ENCODE data around the gene DPP7.
A peak's percentile ranks its signal among the peaks of the same experiment; 100 is the strongest.

The DPP7 gene

DNA sequence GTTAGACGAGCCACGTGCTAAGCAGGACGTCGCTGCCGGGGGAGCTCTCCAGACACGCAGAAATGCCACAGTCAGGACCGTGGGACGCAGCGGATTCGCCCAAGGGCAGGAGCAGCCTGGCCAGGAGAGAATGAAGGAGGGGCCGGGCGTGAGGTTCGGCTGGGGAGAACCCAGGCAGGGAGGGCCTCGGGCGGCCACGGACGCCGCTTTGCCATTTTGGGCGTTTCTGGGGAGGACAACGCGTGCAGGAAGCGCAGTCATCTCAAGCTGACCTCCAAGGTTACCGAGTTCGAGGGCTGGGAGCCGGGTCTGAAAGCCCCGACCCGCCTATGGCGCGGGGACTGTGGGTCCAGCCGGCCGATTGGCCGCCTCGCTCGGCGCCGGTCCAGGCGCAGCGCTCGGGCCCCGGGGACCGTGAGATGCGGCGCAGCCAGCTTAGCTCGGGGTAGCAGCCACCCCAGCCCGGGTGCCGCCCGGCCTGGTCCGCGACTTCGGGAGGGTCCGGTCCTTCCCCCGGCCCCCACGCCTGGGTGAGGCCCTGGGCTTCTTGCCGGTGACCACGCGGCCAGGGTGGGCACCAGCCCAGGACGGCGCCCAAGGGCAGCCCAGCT lies 28.5 kb downstream of the DPP7 start:
- DNase-seq, result no peak

DNA sequence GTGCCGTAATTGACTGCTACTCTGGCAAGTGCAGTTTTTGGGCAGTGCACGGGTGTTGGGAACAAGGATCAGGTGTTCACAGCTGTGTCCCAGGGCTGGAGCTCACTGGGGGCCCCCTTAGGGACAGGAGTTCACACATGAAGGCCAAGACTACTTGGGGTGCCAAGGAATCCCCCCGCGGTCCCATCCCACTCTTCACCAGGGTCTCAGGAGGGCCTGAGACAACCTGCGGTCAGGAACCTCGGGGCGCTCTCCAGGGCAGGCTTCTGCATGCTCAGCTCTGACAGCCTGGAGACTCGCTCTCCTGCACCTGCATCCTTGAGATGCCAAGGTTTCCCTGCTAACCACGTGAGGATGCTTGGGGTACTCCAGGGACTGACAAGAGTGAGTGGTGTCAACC lies 30.0 kb downstream of the DPP7 start:
- DNase-seq, result no peak

DNA sequence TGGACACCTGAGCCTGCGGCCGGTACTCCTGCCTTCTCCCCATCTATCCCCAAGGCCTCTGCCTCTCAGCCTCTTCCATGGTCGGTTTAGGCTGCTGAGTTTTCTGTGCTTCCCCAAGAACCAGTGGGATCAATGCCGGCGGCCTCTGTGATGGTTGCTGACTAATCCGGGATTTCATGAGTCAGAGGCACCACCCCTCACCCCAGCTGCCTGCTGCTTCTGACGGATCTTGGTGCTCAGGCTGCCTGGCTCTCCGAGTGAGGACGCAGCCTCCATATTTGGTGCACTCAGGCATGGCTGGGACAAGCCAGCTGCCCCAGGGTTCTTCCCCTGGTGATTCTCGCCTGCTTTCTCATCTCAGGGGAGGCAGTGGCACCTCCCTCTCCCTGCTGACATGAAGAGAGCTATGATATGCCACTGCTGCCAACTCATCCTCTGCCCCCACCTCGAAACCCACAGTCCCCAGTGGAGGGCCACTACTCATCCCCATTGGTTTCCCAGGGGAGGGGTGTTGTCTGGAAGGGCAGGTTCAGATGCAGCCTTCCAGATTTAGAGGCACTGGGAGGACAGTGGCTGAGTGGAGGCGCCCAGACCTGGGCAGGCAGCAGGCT lies 31.0 kb downstream of the DPP7 start:
- DNase-seq, result no peak

DNA sequence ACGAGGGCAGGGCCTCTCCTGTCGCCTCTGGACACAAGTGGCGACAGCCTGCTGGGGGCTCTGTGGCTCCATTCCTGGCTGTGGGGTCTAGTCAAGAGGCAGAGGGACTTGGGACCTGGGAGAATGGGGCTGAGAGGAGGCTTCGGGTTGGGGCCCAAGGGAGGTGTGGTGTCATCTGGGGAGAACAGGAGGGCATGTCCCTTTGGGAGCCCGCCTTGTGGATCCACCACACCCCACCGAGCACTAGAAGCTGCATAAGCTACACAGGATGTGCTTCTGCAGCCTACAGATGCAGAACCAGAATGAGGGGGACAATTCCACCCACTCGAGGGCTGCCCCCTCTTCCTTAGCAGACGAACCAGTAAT lies 31.6 kb downstream of the DPP7 start:
- DNase-seq, result no peak

DNA sequence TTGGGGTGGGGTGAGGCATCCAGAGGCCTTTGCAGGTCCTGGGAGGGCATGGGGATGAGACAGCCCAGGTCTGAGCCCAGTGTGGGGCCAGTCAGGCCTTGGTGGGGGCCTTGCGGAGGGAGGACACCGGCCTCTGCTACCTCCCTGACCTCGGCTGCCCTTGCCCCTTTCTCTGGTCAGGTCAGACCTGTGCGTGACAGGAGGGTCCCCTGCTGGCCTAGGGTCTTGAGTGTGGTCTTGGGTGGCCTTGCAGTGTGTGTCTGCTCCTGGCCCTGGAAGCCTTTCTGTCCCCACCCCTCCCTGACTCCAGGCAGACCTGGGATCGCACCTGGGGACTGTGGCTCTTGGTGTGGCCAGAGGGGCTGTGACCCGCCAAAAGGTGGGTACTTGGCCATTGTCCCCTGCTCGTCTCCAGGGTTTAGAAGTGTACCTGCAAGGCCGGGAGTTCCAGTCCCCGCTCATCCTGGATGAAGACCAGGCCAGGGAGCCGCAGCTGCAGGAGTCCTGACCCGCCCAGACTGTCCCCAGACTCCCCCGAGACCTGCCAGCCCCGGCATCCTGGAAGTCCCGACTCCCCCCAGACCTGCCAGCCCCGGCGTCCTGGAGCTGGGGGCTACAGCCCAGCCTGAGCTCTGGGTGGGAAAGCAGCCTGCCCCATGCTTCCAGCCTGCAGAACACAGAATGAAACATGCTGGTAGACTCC lies 32.2 kb downstream of the DPP7 start:
- no peak for DNase-seq

DNA sequence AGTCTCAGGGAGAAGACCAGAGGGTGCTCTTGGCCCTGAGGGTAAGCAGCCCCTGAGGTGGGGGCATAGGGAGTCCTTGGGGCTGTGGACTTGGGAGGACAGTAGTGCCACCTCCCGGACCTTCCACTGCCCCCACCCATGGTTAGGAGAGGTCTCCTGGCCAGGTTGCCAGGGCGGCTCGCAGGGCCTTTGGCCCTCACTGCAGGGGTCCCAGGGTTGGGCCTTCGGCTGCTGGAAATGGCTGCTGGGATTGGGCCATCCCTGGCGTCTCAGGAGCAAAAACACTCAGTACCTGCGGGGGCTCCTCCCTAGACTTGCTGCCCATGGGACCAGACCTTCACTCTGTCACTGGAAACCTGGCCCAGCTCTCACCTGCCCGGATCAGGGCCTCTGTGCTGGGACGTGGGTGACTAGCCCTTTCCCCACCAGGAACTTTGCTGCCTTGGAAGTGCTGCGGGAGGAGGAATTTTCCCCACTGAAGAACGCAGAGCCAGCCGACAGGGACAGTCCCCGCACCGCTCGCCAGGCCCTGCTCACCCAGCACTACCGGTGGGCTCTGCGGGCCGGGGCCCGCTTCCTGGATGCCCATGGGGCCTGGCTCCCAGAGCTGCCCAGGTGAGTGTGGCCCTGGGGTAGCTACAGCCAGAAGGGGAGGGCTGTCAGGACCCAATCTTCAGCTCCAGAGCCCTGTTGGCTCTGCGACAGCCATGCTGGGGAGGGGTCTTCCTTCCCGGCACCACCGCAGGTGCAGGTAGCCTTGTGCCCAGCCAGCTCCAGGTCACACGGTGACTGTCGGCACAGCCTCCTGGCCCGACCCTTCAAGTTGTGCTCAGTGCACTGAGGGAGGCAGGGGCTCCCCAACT lies 34.0 kb downstream of the DPP7 start:
- DNase-seq, result no peak

DNA sequence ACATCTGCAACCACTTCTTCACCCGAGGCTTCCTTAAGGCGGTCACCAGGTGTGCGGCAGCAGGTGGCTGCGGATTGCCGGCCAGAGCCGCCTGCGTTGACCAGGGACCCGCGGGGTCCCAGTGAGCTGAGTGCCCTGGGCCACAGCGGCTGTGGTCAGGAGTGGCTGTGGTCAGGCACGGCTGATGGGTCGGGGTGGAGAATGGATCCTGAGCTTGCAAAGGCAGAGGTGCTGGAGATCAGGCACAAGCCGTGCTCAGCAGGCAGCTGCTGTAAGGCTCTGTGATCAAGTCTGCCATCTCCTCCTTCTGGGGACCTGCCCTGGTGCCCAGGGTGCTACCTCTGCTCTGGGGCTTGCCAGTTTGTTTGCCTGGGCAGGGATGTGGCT lies 35.1 kb downstream of the DPP7 start:
- DNase-seq, result no peak

DNA sequence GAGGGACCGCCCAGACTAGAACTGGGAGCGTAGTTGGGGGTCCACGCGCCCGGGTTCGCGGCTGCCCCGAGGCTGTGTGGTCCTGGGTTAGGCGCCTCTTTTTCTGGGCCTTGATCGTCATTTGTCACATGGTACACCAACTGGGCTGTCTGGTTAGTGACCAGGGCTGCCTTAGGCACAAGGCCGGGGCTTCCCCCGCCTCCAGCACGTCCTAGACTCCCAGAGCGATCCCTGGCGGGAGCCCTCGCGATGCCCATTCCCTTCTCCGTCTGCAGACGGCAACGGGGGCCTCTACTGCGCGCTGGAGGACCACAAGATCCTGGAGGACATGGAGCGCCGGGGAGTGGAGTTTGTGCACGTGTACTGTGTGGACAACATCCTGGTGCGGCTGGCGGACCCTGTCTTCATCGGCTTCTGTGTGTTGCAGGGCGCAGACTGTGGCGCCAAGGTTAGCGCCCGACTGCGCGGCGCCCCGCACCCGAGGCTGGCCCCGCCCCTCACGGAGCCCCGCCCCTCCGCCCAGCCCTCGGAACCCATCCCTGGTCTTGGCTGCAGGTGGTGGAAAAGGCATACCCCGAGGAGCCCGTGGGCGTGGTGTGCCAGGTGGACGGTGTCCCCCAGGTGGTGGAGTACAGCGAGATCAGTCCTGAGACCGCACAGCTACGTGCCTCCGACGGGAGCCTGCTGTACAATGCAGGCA lies 35.7 kb downstream of the DPP7 start:
- peak; percentile 6 for DNase-seq

DNA sequence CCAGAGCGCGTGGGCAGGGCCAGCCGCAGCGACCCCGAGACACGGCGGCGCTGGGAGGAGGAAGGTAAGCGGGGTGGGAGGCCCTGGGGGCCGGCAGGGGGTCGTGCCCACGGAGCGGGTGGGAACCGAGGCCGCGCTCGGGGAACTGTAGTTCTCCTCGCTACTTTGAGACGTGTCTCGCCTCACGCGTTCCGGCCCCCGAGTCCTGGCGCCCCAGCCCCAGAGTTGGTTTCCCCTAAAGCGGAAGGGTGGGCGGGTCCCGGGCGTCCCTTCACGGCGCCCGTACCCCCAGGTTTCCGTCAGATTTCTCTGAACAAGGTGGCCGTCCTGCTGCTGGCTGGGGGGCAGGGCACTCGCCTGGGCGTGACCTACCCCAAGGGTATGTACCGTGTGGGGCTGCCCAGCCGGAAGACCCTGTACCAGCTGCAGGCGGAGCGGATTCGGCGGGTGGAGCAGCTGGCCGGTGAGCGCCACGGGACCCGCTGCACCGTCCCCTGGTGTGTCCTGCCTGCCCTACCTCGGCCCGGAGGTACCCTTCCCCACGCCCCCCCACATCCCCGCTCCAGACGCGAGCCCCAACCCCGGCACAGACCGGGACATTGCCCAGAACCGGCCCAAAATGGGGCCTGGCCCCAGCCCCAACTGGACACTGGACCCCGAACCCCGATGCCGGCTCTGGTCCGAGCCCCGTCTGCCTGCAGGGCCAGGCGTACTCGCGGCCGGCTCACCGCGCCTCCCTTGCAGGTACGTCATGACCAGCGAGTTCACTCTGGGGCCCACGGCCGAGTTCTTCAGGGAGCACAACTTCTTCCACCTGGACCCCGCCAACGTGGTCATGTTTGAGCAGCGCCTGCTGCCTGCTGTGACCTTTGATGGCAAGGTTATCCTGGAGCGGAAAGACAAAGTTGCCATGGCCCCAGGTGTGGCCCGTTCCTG lies 36.5 kb downstream of the DPP7 start:
- DNase-seq, result no peak

DNA sequence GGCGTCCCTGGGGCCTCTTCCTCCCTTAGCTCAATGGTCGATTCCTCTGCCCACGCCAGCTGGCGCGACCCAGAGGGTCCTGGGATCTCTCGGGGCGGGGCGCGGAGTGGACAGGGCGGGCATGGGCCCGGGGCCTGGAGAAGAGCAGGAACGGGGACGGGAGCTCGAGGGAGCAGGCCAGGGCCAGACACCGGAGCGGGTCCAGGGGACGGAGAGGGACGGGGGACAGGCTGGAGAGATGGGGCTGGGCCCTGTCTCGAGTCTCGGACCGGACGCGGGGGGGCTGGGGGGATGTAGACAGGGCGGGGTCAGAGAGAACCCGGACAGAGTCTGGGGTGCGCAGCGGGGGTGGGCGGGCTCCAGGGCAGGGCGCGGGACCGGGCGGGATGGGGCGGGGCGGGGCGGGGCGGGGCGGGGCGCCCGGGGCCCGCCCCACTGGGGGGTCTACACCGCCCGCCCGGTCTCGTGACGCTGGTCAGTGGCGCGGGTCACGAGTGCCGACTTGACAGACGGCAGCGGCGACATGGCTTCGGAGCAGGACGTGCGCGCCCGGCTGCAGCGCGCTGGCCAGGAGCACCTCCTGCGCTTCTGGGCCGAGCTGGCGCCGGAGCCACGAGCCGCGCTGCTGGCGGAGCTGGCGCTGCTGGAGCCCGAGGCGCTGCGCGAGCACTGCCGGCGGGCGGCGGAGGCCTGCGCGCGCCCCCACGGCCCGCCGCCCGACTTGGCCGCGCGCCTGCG lies 37.4 kb downstream of the DPP7 start, which contains the start of gene UAP1L1:
Gene UAP1L1, plus strand, starts transcription at position 508 of the 738 bp plus-strand sequence. Its CDS starts 16 bp downstream, at position 524.
- DNase-seq, result no peak

DNA sequence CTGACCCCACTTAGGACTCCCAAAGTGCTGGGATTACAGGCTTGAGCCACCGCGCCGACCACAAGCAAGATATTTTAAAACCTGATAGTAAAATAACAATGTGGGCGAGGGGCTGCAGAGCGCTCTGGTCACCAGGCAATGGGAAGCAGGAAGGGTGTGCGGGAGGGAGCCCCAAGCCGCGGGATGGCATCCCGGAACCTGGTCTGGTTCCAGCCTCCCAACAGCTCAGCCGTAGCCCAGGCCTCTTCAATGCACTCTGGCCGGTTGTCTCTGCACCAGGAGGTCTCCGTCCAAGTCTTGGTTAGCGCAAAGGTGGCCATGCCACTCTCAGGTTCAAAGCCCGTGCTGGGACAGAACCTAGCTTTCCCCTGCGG lies 37.9 kb downstream of the DPP7 start:
- DNase-seq, result no peak

DNA sequence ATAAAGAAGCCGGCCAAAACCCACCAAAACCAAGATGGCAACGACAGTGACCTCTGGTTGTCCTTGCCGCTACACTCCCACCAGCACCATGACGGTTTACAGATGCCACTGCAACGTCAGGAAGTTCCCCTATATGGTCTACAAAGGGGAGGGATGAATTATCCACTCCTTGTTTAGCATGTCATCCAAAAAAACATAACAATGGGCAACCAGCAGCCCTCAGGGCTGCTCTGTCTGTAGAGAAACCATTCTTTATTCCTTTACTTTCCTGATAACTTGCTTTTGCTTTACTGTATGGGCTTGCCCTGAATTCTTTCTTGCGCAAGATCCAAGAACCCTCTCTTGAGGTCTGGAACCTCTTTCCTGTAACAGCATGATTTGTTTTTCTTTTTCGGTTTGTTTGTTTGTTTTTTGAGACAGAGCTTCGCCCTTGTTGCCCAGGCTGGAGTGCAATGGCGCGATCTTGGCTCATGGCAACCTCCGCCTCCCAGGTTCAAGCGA lies 39.2 kb downstream of the DPP7 start:
- DNase-seq, result no peak

DNA sequence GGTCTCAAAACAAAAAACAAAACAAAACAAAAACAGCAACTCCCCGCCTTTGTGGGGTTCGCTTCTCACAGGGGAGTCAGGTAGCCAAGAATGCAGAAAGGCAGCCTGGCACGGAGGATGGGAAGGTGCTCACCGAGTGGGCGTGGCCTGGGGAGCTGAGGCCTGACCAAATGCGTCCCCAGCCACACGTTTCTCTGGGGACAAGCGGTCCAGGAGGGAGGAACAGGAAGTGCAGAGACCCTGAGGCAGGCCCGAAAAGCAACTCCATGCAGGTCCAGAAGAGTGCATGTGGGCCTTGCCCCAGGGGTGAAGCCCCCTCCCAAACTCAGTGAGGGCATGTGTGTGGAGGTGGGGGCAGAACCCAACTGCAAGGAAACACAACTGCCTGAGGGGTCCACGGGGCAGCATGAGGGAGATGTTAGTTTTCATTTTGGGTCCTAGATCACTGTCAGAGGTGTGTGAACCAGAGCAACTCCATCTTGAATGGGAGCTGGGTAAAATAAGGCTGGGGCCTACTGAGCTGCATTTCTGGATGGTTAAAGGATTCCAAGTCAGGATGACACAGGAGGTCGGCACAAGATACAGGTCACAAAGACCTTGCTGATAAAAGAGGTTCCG lies 39.8 kb downstream of the DPP7 start:
- no peak for DNase-seq

DNA sequence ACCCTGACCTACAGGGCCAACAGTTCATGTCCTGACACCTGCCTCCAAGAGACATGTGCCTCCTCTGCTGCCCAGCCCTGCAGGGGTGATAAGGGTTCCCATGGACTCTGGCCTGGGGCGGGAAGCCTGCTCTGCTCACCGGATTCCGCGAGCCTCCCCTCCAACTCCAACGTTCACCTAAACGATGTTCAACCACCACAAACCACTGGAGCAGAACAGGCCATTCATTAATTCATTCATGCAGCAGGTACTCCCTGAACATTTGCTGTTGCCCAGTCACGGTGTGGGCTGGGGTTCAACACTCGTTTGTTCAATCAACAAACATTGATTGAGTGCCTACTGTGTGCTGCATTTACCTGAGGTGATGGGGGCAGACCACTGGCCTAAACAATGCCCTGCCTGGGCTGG lies 40.5 kb downstream of the DPP7 start:
- no peak for DNase-seq

DNA sequence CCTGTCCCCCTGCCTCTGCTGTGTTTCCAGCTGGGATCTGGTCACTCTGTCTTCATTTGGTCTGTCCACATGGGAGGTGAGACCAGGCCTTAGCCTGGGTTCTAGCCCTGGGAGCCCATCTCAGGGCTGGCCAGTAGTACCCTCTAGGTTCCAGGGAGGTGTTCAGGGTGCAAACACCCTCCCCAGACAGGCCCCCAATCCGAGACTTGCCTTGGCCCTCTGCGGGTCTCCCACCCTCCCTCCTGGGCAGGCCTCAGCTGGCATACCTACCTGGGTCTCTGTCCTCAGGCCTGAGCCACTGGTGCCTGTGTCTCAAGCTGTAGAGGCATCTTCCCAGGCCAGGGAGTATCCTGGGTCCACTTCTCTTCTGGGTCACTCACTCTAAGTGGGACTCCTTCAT lies 43.3 kb downstream of the DPP7 start:
- no peak for DNase-seq

DNA sequence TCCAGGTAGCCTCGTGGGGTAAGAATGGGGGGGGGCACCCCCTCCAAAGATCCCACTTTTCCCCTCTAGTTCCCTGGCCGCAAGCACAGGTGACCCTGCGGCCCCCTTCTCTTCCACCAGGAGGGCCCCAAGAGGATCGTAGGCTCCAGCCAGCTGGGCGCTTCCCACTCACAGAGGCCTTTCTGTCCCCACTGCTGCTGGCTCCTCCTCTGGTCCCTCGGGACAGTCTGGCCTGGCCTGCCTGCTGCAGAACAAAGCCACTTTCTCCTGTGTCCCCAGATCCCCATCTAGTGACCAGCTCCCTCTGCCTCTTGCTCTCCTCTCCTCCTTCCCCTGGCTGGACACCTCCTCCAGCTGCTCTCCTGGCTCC lies 43.6 kb downstream of the DPP7 start:
- DNase-seq, result no peak

DNA sequence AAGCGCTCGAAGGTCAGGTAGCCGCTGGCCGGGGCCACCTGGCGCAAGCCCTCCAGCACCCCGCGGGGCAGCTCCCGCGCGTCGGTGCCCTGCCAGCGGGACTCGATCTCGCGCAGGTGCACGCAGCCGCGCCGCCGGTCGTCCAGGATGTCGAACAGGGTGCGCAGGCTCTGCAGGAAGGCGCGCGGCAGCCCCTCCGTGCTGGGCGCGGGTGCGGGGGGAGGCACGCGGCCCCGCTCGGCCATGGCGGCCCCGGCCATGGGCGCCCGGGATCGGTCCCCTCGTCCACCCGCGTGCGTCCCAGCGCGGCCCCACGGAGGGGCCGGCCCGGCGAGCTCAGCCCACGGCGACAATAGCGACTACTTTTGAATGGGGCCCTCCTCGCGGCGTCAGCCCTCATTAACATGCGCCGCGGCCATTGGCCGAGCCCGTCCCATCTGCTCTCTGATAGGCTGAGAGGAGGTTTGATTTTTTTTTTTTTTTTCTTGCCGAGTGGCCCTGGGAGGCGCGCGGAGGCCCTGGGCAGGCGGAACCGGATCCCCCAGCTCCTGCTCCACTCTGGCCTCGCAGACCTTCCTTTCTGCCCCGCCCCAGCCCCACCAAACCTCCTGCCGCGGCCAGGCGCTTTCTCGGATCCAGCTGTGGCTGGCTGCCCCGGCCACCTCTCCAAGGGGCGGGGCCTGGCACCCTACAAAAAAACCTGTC lies 44.2 kb downstream of the DPP7 start, which contains the start of gene SAPCD2:
Gene SAPCD2, minus strand, starts transcription at position 357 of the 705 bp plus-strand sequence. Its CDS starts 97 bp downstream, at position 260.
- peak; percentile 22 for DNase-seq

DNA sequence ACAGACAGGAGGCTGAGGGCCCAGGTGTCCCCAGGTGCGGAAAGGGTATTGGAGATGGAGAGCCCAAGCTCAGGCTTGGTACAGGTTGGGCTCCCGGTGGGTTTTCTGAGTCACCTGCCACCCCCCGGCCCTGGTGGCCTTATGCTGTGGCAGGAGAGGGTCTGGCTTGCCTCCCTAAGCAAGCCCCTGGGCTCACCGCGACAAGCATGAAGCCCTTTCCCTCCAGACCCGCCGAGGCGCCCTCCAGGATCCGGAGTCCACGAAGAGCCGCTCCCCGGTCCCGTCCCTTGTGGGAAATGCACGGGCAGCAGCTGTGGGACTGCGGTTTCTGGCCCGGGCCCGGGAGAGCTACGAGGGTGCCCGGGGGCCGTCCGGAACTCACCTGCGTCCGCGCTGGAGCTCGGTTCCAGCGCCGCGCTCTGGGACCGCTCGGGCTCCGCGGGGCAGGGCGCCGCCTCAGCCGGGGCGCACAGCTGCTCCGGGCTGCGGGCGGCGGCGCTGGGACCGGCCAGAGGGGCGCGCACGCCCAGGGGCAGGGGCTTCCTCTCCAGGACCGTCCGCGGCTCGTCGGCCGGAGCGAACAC lies 44.9 kb downstream of the DPP7 start:
- DNase-seq, result no peak
